SK-N-MC (cell line): ENCODE measurements around the gene PODXL2.

Experiments used
- EZH2 ChIP-seq: fragments of 200-600 bp; sonication (generic); IDR thresholded peaks from one replicate; pipeline ENCODE4 v1.6.1; 2017; ENCODE audit warnings: antibody characterized with exemption
- FOXP2 ChIP-seq: optimal IDR thresholded peaks from 2 replicates; pipeline ENCODE3; 2011; ENCODE audit warnings: mild to moderate bottlenecking, moderate library complexity; ENCODE audit not compliant: insufficient read depth; ENCODE audit errors: extremely low read length, control extremely low read depth
- POLR2AphosphoS5 ChIP-seq: IDR thresholded peaks from 2 replicates; pipeline ENCODE4 v1.6.1; 2012; ENCODE audit warnings: mild to moderate bottlenecking, low read depth, low read length, borderline replicate concordance

DNA sequence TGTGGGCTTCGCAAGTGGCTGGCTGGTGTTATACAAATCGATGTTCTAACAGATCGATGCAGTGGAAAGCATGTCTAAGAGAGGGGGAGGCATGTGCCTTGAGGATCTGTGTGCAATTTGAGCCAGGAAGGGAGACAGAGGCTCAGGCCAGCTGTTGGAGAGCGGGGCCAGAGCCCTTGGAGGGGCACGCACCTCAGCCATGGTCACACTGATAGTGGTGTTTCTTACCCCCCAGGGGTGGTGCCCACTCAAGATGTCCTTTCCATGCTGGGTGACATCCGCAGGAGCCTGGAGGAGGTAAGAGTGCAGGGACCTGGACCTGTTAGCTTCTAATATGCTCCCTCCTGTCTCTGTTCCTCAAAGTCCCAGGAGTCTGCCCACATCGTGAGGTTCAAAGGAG lies 39.9 kb downstream of the PODXL2 start:
- TF ChIP-seq EZH2: no peak
- no peak for TF ChIP-seq POLR2AphosphoS5
- TF ChIP-seq FOXP2: no peak
